Measurements from ENCODE around the gene TTC17.

The TTC17 gene

GRCh38 chr11:43486141-43486540, 127.4 kb downstream of the TTC17 start:
- no peak for TF ChIP-seq POLR2A (IDR thresholded peaks at IDR 0.05; ENCODE audit: extremely low read depth, insufficient read length)
- TF ChIP-seq CTCF (IDR thresholded peaks at IDR 0.05; ENCODE audit: low read depth, low read length), result no peak
- no peak for TF ChIP-seq MAX (IDR thresholded peaks at IDR 0.05; ENCODE audit: low read depth, low read length)
- no peak for TF ChIP-seq MYC (IDR thresholded peaks at IDR 0.05; ENCODE audit: low read depth, low read length)
- DNase-seq (ENCODE audit: low read depth), result no peak
- no peak overlapping the region for H3K4me3 ChIP-seq (ENCODE audit: low read depth, low read length)

GRCh38 chr11:43489869-43490465, 131.2 kb downstream of the TTC17 start:
- TF ChIP-seq MYC (IDR thresholded peaks at IDR 0.05; ENCODE audit: low read depth, low read length) (no peak), CTCF (IDR thresholded peaks at IDR 0.05; ENCODE audit: low read depth, low read length) (no peak), MAX (IDR thresholded peaks at IDR 0.05; ENCODE audit: low read depth, low read length) (no peak), POLR2A (IDR thresholded peaks at IDR 0.05; ENCODE audit: extremely low read depth, insufficient read length) (no peak)
- DNase-seq (ENCODE audit: low read depth), result no peak
- no peak overlapping the region for H3K4me3 ChIP-seq (ENCODE audit: low read depth, low read length)

- H3K4me3 ChIP-seq (ENCODE audit: low read depth, low read length), result no peak overlapping the region
- no peak for TF ChIP-seq CTCF (IDR thresholded peaks at IDR 0.05; ENCODE audit: low read depth, low read length)
- no peak for TF ChIP-seq MAX (IDR thresholded peaks at IDR 0.05; ENCODE audit: low read depth, low read length)
- no peak for TF ChIP-seq POLR2A (IDR thresholded peaks at IDR 0.05; ENCODE audit: extremely low read depth, insufficient read length)
- no peak for TF ChIP-seq MYC (IDR thresholded peaks at IDR 0.05; ENCODE audit: low read depth, low read length)
- DNase-seq (ENCODE audit: low read depth), result no peak
Observed at GRCh38 chr11:43492701-43493100, 134.0 kb downstream of the TTC17 start.

GRCh38 chr11:43493431-43493830, 134.7 kb downstream of the TTC17 start:
- TF ChIP-seq MYC (IDR thresholded peaks at IDR 0.05; ENCODE audit: low read depth, low read length), result no peak
- TF ChIP-seq CTCF (IDR thresholded peaks at IDR 0.05; ENCODE audit: low read depth, low read length), result no peak
- no peak for TF ChIP-seq MAX (IDR thresholded peaks at IDR 0.05; ENCODE audit: low read depth, low read length)
- no peak for TF ChIP-seq POLR2A (IDR thresholded peaks at IDR 0.05; ENCODE audit: extremely low read depth, insufficient read length)
- DNase-seq (ENCODE audit: low read depth), result no peak
- H3K4me3 ChIP-seq (ENCODE audit: low read depth, low read length), result no peak overlapping the region

GRCh38 chr11:43497144-43497543, 138.4 kb downstream of the TTC17 start:
- TF ChIP-seq MYC (IDR thresholded peaks at IDR 0.05; ENCODE audit: low read depth, low read length), result no peak
- DNase-seq (ENCODE audit: low read depth), result no peak
- H3K4me3 ChIP-seq (ENCODE audit: low read depth, low read length), result no peak overlapping the region

- DNase-seq (ENCODE audit: low read depth), result no peak
- no peak for TF ChIP-seq MYC (IDR thresholded peaks at IDR 0.05; ENCODE audit: low read depth, low read length)
- TF ChIP-seq MAX (IDR thresholded peaks at IDR 0.05; ENCODE audit: low read depth, low read length), result no peak
- TF ChIP-seq POLR2A (IDR thresholded peaks at IDR 0.05; ENCODE audit: extremely low read depth, insufficient read length), result no peak
- no peak for TF ChIP-seq CTCF (IDR thresholded peaks at IDR 0.05; ENCODE audit: low read depth, low read length)
- no peak overlapping the region for H3K4me3 ChIP-seq (ENCODE audit: low read depth, low read length)
Observed at GRCh38 chr11:43498561-43498960, 139.8 kb downstream of the TTC17 start.

Data from NB4 (cell line).